WERI-Rb-1 (cell line): ENCODE results near the gene ZG16B.
A peak's percentile ranks its signal among the peaks of the same experiment; 100 is the strongest.

Experiments
- DNase-seq: peaks from one replicate; pipeline ENCODE4 v3.0.0-alpha.2; 2020
- H3K27ac ChIP-seq: fragments of 250-450 bp; sonication (Bioruptor Pico); 2 replicates; pipeline ENCODE4 v1.5.1; 2020; ENCODE audit warnings: mild to moderate bottlenecking, moderate library complexity
- H3K27me3 ChIP-seq: fragments of 250-450 bp; sonication (Bioruptor Pico); 2 replicates; pipeline ENCODE4 v1.5.1; 2021; ENCODE audit warnings: mild to moderate bottlenecking, low read depth, moderate library complexity; ENCODE audit not compliant: insufficient read depth, severe bottlenecking
- H3K36me3 ChIP-seq: fragments of 250-450 bp; sonication (Bioruptor Pico); 2 replicates; pipeline ENCODE4 v1.5.1; 2020; ENCODE audit warnings: mild to moderate bottlenecking, moderate library complexity
- H3K4me3 ChIP-seq: 2 replicates; pipeline ENCODE4 v1.5.1; 2011; ENCODE audit warnings: low read depth, mild to moderate bottlenecking, control low read depth, low read length
- H3K9me3 ChIP-seq: fragments of 250-450 bp; sonication (Bioruptor Pico); 2 replicates; pipeline ENCODE4 v1.5.1; 2021; ENCODE audit warnings: mild to moderate bottlenecking, moderate library complexity; ENCODE audit not compliant: severe bottlenecking
- TF ChIP-seq, protein P1 (sequence below): IDR thresholded peaks from 2 replicates; pipeline ENCODE4 v1.5.1; 2011; ENCODE audit warnings: low read depth, mild to moderate bottlenecking, control low read depth, inconsistent platforms, low read length

Gene ZG16B

DNA sequence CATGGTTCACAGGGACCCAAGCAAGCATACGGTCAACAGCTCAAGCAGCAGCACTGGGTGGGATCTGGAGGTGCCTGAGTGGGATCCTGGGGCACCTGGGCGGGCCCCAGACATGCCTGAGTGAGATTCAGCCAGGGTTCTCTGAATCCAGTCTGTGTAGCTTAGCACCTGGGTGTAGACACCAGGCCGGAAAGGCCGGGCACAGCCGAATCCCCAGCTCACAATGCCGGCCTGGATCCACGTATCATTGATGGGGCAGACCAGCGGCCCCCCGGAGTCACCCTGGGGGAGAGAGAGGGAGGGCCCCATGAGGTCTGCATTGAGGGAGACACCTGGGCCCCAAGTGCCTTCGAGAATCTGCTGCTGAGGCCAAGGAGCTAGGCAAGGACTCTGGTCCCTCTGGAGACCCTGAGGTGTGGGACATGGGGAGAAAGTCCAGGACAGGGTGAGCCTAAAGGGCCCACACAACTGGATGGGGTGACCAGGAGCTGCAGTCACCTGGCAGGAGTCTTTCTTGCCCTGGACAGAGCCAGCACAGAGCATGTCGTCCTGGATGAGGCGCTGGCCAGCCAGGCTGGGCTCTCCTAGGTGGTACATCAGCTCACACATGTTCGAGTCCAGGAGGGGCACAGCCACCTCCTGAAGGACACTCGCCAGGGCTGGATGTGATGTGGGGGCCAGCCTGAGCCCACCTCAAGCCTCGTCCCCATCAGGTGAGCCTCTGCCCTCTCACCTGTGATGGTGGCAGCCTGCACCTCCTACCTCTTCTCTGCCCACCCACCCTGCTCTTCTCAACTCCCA lies 9.7 kb downstream of the ZG16B start:
- no peaks in the 10 kb centered on the region for H3K9me3 ChIP-seq
- no peak overlapping the region for H3K27ac ChIP-seq
- no peak overlapping the region for H3K4me3 ChIP-seq
- no peak for DNase-seq
- H3K27me3 ChIP-seq: no peaks in the 10 kb centered on the region
- no peaks in the 10 kb centered on the region for H3K36me3 ChIP-seq
- TF ChIP-seq, protein P1, sequence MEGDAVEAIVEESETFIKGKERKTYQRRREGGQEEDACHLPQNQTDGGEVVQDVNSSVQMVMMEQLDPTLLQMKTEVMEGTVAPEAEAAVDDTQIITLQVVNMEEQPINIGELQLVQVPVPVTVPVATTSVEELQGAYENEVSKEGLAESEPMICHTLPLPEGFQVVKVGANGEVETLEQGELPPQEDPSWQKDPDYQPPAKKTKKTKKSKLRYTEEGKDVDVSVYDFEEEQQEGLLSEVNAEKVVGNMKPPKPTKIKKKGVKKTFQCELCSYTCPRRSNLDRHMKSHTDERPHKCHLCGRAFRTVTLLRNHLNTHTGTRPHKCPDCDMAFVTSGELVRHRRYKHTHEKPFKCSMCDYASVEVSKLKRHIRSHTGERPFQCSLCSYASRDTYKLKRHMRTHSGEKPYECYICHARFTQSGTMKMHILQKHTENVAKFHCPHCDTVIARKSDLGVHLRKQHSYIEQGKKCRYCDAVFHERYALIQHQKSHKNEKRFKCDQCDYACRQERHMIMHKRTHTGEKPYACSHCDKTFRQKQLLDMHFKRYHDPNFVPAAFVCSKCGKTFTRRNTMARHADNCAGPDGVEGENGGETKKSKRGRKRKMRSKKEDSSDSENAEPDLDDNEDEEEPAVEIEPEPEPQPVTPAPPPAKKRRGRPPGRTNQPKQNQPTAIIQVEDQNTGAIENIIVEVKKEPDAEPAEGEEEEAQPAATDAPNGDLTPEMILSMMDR: no peak

- DNase-seq: no peak
- H3K4me3 ChIP-seq: no peak overlapping the region
- no peaks in the 10 kb centered on the region for H3K9me3 ChIP-seq
- H3K27me3 ChIP-seq: no peaks in the 10 kb centered on the region
- TF ChIP-seq, protein P1: no peak
- H3K36me3 ChIP-seq: no peaks in the 10 kb centered on the region
- no peak overlapping the region for H3K27ac ChIP-seq
Measured at GRCh38 chr16:2840914-2841313, 10.8 kb downstream of the ZG16B start.

DNA sequence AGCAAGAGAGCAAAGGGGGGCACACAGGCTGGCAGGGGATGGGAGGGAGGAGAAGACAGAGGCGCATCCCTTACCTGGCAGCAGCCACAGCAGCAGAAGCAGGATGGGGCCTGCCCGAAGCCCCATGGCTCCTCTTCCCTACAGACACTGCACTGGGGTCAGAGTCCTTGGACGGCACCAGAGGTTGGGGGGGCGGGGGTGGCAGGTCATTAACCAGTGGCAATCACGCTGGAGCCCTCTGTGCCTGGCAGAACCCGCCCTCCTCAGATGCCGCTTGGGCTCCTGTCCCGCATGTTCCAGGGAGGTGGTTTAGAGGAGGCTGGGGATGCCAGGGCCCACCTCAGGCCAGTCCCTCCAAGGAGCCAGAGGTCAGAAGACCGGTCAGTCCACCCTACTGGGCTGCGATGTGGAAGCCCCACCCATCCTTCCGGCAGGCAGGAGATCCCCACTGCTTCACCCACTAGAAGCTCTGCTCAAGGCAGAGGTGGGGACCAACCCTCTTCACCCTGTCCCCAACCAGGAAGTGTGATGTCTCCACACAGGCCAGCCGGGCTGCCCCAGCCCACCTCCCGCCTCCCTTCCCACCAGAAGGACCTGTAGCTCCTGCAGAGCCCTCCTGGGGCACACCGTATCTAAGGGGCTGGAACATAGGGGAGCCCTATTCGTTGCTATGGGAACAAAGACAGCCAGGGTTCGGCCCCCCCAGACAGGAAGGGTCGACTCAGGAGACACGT lies 11.7 kb downstream of the ZG16B start:
- TF ChIP-seq, protein P1: no peak
- Histone ChIP-seq H3K27me3 (no peaks in the 10 kb centered on the region), H3K4me3 (no peak overlapping the region), H3K36me3 (no peaks in the 10 kb centered on the region), H3K27ac (no peak overlapping the region), H3K9me3 (no peaks in the 10 kb centered on the region)
- no peak for DNase-seq

- H3K9me3 ChIP-seq: no peaks in the 10 kb centered on the region
- no peak overlapping the region for H3K4me3 ChIP-seq
- H3K27ac ChIP-seq: no peak overlapping the region
- peak; percentile 44 for DNase-seq
- TF ChIP-seq, protein P1: peak; percentile 80
- no peaks in the 10 kb centered on the region for H3K27me3 ChIP-seq
- no peaks in the 10 kb centered on the region for H3K36me3 ChIP-seq
Measured at GRCh38 chr16:2842340-2843000, 12.4 kb downstream of the ZG16B start.

- H3K9me3 ChIP-seq: no peaks in the 10 kb centered on the region
- TF ChIP-seq, protein P1: no peak
- no peak for DNase-seq
- H3K27me3 ChIP-seq: no peaks in the 10 kb centered on the region
- H3K4me3 ChIP-seq: no peak overlapping the region
- H3K27ac ChIP-seq: no peak overlapping the region
- no peaks in the 10 kb centered on the region for H3K36me3 ChIP-seq
Measured at GRCh38 chr16:2843526-2843925, 13.4 kb downstream of the ZG16B start.
